LoVo (cell line): ENCODE results near the gene PPFIA3.
"Not testable (repeated sequence)": the region's sequence is repeated elsewhere in the genome, so short reads cannot be mapped to it uniquely, and the experiment has no call there.

Experiments used
- DNase-seq: peaks from one replicate; pipeline ENCODE4 v3.0.0-alpha.2; 2016; ENCODE audit warnings: low spot score

Gene PPFIA3

GRCh38 chr19:49125025-49125731 is 5.8 kb downstream of the PPFIA3 start:
- no peak for DNase-seq

GRCh38 chr19:49126575-49126974 is 7.2 kb downstream of the PPFIA3 start:
- no peak for DNase-seq

DNA sequence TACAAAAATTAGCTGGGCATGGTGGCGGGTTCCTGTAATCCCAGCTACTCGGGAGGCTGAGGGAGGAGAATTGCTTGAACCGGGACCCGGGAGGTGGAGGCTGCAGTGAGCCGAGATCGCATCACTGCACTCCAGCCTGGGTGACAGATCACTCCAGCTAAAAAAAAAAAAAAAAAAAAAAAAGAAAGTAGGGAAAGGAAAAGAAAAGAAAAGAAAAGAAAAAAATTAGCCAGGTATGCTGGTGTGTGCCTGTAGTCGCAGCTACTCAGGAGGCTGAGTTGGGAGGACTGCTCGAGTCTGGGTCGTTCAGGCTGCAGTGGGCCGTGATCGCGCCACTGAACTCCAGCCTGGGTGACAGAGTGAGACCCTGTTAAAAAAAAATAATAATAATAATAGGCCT is 7.9 kb downstream of the PPFIA3 start:
- DNase-seq: not testable (repeated sequence)

- DNase-seq: peak; percentile 97
Observed at GRCh38 chr19:49127674-49128544, 8.6 kb downstream of the PPFIA3 start.

- no peak for DNase-seq
Observed at GRCh38 chr19:49128545-49129237, 9.3 kb downstream of the PPFIA3 start.

GRCh38 chr19:49129238-49129583 is 9.9 kb downstream of the PPFIA3 start:
- no peak for DNase-seq

GRCh38 chr19:49130325-49130724 is 11.0 kb downstream of the PPFIA3 start:
- no peak for DNase-seq

DNA sequence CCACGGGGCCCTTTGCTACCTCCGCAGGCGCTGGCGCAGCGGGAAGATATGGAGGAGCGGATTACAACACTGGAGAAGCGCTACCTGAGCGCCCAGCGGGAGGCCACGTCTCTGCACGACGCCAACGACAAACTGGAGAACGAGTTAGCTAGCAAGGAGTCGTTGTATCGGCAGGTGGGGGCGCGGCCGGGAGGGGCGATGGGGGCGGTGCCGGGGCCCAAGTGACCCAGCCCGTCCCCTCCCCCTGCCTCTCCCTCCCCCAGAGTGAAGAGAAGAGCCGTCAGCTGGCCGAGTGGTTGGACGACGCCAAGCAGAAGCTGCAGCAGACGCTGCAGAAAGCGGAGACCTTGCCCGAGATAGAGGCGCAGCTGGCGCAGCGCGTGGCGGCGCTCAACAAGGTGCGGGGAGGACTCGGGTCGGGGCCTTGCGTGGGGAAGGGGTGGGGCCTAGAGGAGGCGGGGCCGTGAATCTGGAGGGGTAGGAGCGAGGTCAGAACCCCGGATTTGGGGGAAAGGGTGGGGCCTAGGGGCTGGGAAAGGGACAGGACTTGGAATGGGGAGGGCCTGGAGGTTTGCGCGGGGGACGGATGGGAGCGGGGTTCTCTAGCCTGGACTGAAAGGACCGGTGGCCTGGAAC is 13.7 kb downstream of the PPFIA3 start:
- no peak for DNase-seq

GRCh38 chr19:49133621-49134454 is 14.5 kb downstream of the PPFIA3 start:
- no peak for DNase-seq

GRCh38 chr19:49135686-49136085 is 16.3 kb downstream of the PPFIA3 start:
- DNase-seq: no peak

- DNase-seq: no peak
Observed at GRCh38 chr19:49136771-49137171, 17.4 kb downstream of the PPFIA3 start.

DNA sequence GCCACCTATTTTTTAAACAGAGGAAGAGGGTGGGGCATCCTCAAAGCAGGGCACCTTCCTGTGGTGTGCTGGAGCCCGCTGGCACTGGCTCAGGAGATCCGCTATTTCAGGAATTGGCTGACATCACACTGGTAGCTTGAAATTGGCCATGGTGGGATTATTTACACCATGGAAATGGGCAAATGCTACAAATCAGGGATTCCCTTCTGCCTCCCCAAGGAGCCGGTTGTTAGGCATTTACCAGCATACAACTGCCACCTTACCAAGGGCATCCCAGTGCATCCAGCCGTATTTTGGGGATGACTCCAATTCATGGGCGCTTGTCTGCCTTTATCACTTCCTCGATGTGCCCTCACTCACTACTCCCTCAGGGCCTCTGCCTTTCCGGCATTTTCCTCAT is 21.6 kb downstream of the PPFIA3 start:
- DNase-seq: no peak

DNA sequence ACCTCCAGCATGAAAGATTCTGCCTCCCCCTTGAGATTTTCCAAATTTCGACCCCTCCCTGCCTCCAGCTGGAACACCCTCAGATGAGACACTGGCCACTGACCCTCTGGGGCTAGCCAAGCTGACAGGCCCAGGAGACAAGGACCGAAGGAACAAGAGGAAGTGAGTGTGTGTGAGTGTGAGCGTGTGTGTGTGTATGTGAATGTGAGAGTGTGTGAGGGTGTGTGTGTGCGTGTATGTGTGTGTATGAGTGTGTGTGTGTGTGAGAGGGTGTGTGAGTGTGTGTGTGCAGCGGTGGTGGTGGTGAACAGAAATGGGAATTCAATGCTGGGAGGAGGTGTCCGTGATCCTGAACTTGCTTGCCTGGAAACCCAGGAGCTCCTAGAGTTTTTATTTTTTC is 22.0 kb downstream of the PPFIA3 start:
- no peak for DNase-seq

- DNase-seq: no peak
Observed at GRCh38 chr19:49142866-49143335, 23.6 kb downstream of the PPFIA3 start.

GRCh38 chr19:49145573-49146407 is 26.4 kb downstream of the PPFIA3 start:
- DNase-seq: peak; percentile 33

DNA sequence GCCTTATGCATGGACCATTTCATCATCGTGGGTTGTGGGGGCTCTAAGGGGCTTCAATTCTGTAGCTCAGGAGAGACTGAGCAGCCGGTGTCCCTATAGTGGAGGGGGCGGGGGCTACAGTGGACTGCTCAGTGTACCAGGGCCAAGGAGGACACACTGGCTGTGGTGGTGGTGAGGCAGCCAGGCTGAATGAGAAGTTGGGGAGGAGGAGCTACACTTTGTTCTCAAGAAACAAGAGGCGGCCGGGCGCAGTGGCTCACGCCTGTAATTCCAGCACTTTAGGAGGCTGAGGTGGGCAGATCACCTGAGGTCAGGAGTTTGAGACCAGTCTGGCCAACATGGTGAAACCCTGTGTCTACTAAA is 27.0 kb downstream of the PPFIA3 start:
- not testable (repeated sequence) for DNase-seq

- DNase-seq: no peak
Observed at GRCh38 chr19:49148044-49148682, 28.8 kb downstream of the PPFIA3 start.

DNA sequence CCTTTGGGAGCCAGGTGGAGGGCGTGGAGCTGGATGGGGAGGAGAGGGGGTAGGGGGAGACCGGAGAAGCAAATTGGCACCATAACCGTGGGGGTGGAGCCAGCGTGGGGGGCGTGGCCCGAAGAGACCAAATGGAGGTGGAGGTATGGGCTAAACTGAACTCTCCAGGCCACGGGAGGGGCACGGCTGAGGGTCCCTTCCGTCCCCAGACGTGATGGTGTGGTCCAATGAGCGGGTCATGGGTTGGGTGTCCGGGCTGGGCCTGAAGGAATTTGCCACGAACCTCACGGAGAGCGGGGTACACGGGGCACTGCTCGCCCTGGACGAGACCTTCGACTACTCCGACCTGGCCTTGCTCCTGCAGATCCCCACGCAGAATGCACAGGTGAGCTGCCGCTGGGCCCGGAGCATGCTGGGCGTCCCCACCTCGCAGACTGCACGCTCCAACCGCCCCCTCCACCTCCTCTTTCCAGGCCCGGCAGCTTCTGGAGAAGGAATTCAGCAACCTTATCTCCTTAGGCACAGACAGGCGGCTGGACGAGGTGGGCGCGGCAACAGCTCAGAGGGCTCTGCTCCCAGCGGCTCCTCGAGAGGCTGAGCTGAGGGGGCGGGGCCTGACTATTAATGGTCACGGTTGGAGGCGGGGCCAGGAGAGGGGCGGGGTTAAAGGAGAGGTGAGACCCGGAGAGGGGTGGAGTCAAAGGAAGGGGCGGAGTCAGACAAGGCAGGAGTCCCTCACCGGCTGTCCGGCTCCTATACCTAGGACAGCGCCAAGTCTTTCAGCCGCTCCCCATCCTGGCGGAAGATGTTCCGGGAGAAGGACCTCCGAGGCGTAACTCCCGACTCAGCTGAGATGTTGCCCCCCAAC is 29.7 kb downstream of the PPFIA3 start:
- DNase-seq: peak; percentile 97

DNA sequence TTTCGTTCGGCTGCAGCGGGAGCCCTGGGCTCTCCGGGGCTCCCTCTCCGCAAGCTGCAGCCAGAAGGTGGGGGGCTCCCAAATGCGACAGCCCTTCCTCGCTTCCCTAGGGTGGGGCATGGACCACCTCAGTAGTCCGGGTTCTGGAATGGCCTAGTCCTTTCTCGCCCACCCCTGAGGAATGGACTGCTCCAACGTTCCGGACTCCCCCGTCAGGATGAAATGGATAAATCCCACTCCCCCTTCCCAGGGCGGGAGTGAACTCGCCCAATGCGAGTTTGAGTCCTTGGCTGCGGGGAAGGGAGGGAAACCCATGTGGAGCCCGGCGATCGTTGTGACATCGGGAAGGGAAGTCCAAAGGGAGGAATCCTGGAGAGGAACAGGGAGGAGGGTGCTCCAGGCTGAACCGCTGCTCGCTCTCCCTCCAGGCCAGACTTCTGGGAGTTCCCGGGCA is 30.3 kb downstream of the PPFIA3 start:
- peak; percentile 42 for DNase-seq
